Neuron (in vitro differentiated cells): ENCODE measurements around the gene OTOL1.
"Not testable (repeated sequence)": the region's sequence is repeated elsewhere in the genome, so short reads cannot be mapped to it uniquely, and the experiment has no call there.

Experiments
- H2AFZ ChIP-seq: one replicate; pipeline ENCODE4 v1.6.1; 2013; ENCODE audit warnings: low read depth, mild to moderate bottlenecking, inconsistent platforms, low read length, moderate library complexity
- H3K27me3 ChIP-seq: one replicate; pipeline ENCODE4 v1.6.1; 2013; ENCODE audit warnings: low read length; ENCODE audit not compliant: insufficient read depth
- H3K36me3 ChIP-seq: one replicate; pipeline ENCODE4 v1.6.1; 2013; ENCODE audit warnings: low read length; ENCODE audit not compliant: insufficient read depth
- H3K4me1 ChIP-seq: one replicate; pipeline ENCODE4 v1.6.1; 2013; ENCODE audit warnings: low read length; ENCODE audit not compliant: insufficient read depth
- H3K4me3 ChIP-seq: 2 replicates; pipeline ENCODE4 v1.5.1; 2013; ENCODE audit warnings: mild to moderate bottlenecking, low read length, moderate library complexity
- H3K9me3 ChIP-seq: one replicate; pipeline ENCODE4 v1.6.1; 2013; ENCODE audit warnings: low read length

Gene OTOL1

DNA sequence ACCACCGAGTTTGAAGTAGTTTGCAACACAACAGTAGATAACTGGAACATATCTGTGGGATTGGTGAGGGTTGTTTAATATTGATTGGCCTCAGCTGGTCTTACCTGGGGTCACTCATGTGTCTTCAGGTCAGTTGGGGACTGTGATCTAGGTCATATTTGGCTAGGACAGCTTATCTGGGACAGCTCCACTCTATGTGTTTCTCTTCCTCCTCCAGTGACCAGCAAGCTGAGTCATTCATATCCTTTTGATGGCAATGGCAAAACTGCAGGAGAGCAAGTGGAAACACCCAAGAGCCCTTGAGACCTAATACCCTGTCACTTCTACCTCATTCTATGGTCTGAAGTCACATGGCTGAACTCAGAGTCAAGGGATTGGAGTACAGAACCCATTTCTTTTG, 5.8 kb upstream of the OTOL1 start:
- not testable (repeated sequence) for H3K36me3 ChIP-seq, H3K4me1 ChIP-seq, H2AFZ ChIP-seq, H3K4me3 ChIP-seq, H3K27me3 ChIP-seq, H3K9me3 ChIP-seq

DNA sequence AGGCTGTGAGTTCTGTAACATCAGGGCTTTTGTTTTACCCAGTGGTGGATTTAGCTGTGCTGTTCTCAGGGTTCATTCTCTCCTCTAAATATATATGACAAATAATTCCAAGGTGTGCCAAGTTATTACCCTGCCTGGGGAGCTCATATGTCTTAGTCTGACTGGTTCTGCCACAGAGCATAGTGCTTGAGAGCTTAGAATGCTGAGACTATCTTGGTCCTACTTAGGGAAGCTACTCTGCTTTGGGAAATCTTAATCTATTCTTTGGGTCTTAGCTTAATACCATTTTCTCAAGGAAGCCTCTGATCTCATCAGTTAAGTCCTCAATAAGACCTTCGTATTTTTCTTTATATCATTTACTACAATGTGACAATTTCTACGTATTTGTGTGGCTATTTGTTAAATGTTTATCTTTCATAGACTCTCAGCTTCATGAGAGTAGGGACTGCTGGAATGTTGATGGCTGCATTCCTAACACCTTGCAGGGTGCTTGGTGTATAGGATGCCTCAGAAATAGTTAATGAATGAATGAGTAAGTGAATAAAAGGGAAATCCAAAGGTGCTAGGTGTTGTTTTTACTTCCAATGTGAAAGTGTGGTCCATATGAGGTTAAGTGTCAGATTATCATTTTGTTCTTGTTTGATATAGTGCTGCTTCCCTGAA, 1.8 kb downstream of the OTOL1 start:
- no peaks in the 10 kb centered on the region for H3K4me1 ChIP-seq
- no peaks in the 10 kb centered on the region for H3K27me3 ChIP-seq
- H3K9me3 ChIP-seq = peaks cover 4% of the 10 kb centered on the region
- H2AFZ ChIP-seq = no peak overlapping the region
- no peaks in the 10 kb centered on the region for H3K36me3 ChIP-seq
- no peak overlapping the region for H3K4me3 ChIP-seq

DNA sequence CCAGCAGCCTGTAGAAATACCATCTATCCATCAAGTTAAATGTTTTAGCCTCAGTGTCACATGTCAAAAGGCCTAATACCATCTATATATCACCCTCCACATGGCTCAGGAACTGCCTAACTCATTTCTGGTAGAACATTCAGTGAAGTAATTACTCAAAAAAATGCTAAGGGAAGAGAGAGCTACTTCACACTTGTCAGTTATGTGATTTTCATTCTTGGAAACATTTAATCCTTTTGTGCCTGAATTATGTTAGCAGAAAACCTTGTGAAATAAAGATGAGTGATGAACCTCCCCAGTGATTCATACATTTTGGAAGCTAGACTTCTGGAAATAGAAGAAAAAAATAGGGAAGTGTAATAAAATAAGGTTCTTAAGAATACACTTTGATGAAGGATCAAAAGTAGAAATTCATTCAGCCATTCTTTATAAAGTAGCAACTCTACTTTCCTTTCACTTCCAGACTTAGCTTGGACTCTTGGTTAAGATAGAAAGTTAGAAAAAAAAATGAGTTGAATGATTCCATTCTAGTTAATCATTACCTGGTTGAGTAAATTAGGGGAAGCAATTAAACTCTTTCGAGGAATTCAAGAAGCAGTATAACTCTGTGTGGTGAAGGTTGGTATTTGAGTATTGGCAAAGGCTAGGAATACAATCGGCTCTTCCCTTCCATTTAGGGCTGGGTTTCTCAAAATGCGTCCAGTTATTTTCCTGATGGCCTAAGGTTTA, 3.6 kb downstream of the OTOL1 start:
- Histone ChIP-seq H3K27me3 (no peaks in the 10 kb centered on the region), H2AFZ (no peak overlapping the region), H3K9me3 (no peaks in the 10 kb centered on the region), H3K36me3 (no peaks in the 10 kb centered on the region), H3K4me3 (no peak overlapping the region), H3K4me1 (no peaks in the 10 kb centered on the region)

DNA sequence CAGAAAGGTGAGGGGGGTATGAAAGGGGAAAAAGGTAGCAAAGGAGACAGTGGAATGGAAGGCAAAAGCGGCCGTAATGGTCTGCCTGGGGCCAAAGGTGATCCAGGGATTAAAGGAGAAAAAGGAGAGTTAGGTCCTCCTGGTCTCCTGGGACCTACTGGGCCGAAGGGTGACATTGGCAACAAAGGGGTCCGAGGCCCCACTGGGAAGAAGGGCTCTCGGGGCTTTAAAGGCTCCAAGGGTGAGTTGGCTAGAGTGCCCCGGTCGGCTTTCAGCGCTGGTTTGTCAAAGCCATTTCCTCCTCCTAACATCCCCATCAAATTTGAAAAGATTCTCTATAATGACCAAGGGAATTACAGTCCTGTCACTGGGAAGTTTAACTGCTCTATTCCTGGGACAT, 6.7 kb downstream of the OTOL1 start:
- Histone ChIP-seq H3K9me3 (no peaks in the 10 kb centered on the region), H3K27me3 (no peaks in the 10 kb centered on the region), H3K4me1 (no peaks in the 10 kb centered on the region), H3K36me3 (no peaks in the 10 kb centered on the region), H2AFZ (no peak overlapping the region), H3K4me3 (no peak overlapping the region)

DNA sequence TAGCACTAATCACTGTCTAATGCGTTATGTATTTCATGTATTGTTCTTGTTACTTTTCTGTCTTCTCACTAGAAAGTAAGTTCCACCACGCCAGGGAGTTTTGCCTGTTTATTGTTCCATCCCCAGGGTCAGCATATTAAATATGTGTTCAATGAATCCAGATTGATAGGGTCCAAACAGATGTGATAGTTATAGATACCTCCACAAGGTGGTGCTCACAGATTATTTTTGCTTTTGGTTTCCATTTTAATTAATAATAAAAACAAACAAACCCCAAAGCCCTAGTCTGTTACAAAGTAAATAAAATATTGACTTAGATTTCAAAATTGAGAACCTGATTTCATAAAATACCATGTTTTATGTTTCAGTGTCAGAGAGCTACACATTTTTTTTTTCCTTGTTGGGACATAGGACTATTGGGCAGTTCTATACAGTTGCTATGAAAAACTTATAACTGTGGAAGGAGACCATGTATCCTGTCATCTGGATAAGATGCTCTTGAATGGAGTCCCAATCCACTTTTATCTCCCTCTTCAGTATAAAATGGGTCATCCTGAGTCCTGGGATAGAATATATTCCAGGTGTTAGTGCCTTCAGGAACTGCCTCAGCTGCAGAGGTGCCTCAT, 12.4 kb downstream of the OTOL1 start:
- no peaks in the 10 kb centered on the region for H3K9me3 ChIP-seq
- H3K4me3 ChIP-seq = no peak overlapping the region
- H3K4me1 ChIP-seq = no peaks in the 10 kb centered on the region
- H3K27me3 ChIP-seq = no peaks in the 10 kb centered on the region
- no peak overlapping the region for H2AFZ ChIP-seq
- no peaks in the 10 kb centered on the region for H3K36me3 ChIP-seq

DNA sequence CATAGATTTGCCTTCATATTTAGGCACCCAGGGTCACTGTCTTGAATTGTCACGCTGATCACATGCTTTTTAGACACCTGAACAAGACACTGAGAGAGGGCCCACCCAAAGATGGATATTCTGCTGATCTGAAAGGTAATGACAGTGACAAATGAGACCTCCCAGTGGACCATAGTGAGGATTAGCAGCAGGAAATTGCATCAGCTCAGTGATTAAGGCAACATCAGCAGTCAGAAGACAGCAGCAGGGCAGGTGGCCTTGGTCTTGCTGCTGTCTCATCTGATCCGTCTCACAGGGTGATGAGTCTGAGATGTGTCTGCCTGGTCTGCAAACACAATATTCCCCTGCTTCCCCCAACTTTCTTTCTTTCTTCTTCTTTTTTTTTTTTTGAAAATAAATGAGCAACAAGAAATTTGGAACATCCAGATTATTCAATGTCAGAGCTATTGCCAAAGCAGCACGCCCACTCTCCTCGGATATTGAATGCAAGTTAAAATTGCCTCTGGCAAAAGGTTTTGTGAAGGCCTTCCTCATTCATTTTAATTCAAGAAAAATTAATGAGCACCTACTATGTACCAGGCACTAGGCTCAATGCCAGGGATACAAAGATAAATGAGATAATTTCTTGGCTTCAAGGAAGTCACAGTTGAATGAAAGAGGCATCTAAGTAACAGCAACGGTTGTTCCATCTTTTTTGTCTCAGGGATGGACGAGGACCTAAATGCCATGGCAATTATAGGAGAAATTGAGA, 14.1 kb downstream of the OTOL1 start:
- H3K27me3 ChIP-seq = no peaks in the 10 kb centered on the region
- no peak overlapping the region for H3K4me3 ChIP-seq
- H2AFZ ChIP-seq = no peak overlapping the region
- no peaks in the 10 kb centered on the region for H3K9me3 ChIP-seq
- H3K36me3 ChIP-seq = no peaks in the 10 kb centered on the region
- H3K4me1 ChIP-seq = no peaks in the 10 kb centered on the region

DNA sequence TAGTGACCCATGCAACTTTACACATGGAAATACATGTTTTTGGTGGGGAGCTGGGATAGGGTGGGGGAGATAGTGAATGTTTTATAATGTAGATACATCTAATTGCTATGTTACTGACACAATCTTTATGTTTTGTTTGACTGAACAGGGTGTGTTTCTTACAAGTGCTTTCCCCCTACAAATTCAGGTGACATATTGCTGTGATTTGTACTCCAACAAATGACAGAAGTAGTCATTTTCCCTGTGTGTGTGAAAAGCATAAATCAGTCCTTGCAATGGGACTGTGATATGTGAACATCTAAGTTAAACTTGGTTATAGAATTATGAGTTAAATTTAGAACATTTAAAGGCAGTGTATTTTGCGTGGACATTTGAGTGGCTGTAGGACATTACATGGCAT, 27.3 kb downstream of the OTOL1 start:
- H3K36me3 ChIP-seq = no peaks in the 10 kb centered on the region
- H3K4me1 ChIP-seq = no peaks in the 10 kb centered on the region
- H3K9me3 ChIP-seq = no peaks in the 10 kb centered on the region
- no peaks in the 10 kb centered on the region for H3K27me3 ChIP-seq
- no peak overlapping the region for H3K4me3 ChIP-seq
- no peak overlapping the region for H2AFZ ChIP-seq

DNA sequence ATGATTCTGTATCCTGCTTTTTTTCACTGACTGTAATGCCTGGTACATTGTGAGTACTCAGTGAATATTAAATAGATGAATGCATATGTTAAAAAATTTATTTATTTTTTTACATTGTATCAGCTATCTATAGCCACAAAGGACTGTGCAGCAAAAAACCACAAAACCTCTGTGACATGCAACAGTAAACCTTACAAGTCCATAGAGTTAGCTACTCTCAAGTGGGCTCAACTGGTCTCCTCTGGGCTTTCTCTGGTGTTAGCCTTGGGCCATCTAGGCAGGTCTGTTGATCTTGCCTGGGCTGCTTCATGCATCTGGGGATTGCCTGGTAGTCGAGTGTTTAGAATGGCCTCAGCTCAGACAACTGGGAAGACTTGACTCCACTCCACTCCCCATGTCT, 35.3 kb downstream of the OTOL1 start:
- Histone ChIP-seq H3K4me1 (no peaks in the 10 kb centered on the region), H3K36me3 (no peaks in the 10 kb centered on the region), H3K4me3 (no peak overlapping the region), H2AFZ (no peak overlapping the region), H3K27me3 (no peaks in the 10 kb centered on the region), H3K9me3 (no peaks in the 10 kb centered on the region)

DNA sequence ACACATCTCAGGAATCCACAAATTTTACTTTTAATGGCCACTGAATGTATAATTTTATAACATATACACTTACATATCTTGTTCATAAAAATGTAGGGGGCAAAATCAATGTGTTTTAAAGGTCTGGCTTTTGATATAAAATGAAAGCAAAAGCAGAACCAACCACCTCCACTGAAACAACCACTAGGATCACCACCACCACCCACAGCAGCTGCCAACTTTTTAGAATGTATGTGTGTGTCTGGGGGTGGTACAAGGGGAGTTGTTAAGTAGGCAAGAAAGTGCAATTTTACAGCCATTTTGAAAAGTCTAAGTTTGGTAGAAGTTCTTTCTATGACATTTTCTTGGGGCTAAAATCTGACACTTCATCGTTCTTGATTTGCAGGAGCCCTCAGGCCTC, 44.0 kb downstream of the OTOL1 start:
- Histone ChIP-seq H3K9me3 (no peaks in the 10 kb centered on the region), H3K36me3 (no peaks in the 10 kb centered on the region)

DNA sequence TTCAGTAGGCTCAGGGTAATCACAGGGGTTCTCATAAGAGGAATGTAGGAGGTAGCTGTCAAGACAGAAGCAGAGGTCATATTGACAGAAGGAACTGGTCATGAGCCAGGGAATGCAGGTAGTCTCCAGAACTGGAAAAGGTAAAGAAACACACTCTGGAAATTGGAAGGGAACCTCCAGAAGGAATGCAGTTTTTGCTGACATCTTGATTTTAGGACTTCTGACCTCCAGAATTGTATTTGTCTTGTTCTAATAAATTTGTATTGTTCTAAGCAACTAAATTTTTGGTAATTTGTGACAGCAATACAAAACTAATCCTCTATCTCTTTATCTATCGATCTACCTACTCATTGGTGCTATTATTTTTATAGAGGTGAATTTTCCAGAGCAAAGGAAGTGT, 49.2 kb downstream of the OTOL1 start:
- no peaks in the 10 kb centered on the region for H3K36me3 ChIP-seq

More for the DNA sequence above, 44.0 kb downstream of the OTOL1 start:
- no peak overlapping the region for H2AFZ ChIP-seq
- no peaks in the 10 kb centered on the region for H3K27me3 ChIP-seq
- no peaks in the 10 kb centered on the region for H3K4me1 ChIP-seq
- no peak overlapping the region for H3K4me3 ChIP-seq

DNA sequence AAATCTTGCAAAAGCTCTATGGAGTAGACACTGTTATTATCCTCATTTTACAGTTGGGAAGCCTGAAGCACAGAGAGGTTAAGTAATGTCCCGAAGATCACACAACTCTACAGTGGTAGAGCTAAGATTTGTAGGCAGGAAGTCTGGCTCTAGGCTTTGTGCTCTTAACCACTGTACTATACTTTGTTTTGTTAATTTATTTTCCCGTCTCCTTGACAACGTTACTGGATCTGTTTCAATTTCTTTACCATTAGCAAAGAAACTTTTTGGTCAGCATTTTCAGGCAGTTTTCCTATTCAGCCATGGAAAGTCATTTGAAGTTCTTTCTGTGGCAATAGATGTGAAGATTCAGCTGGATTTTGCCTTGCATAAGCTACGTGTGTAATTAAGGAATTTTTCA, 51.7 kb downstream of the OTOL1 start:
- Histone ChIP-seq H3K9me3 (no peaks in the 10 kb centered on the region), H3K4me1 (peaks cover 12% of the 10 kb centered on the region), H3K4me3 (no peak overlapping the region), H3K27me3 (no peaks in the 10 kb centered on the region), H2AFZ (no peak overlapping the region), H3K36me3 (no peaks in the 10 kb centered on the region)

More for the DNA sequence above, 49.2 kb downstream of the OTOL1 start:
- H3K4me1 ChIP-seq = no peaks in the 10 kb centered on the region
- H3K4me3 ChIP-seq = no peak overlapping the region
- H2AFZ ChIP-seq = no peak overlapping the region
- no peaks in the 10 kb centered on the region for H3K9me3 ChIP-seq
- no peaks in the 10 kb centered on the region for H3K27me3 ChIP-seq

DNA sequence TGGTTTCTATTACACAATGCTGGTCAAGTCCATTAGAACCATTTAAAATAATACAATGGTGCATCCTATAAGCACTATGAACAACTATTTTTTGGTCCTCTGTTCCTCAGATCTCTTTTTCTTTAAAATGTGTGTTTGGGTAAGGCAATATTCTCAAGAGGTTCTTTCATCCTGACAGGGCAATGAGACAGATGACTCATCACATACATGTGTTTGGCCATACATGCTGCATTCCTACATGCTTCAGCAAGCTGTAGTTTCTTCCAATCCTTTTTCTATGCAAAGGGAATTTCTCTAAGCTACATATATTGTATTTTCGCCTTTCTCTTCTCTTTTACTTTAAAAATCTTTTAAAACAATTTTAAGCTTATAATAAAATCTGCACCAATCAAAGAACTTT, 52.7 kb downstream of the OTOL1 start:
- peaks cover 14% of the 10 kb centered on the region for H3K4me1 ChIP-seq
- no peak overlapping the region for H2AFZ ChIP-seq
- no peaks in the 10 kb centered on the region for H3K27me3 ChIP-seq
- H3K36me3 ChIP-seq = no peaks in the 10 kb centered on the region
- no peak overlapping the region for H3K4me3 ChIP-seq
- H3K9me3 ChIP-seq = no peaks in the 10 kb centered on the region
